Osteoblast (primary cell): ENCODE data around the gene SPIRE1. TPM values are rescaled to one million over a fixed set of nuclear protein-coding genes. Genes with fewer than 3 reads are reported as not detected.

Experiments used
- DNase-seq: peaks from one replicate; pipeline ENCODE4 v3.0.0; 2011; ENCODE audit warnings: low spot score, mixed read lengths; ENCODE audit not compliant: insufficient read length; ENCODE audit errors: missing footprints
- H2AFZ ChIP-seq: 2 replicates; pipeline ENCODE4 v1.6.0; 2011; ENCODE audit warnings: mild to moderate bottlenecking, low read length
- H3K27ac ChIP-seq: 2 replicates; pipeline ENCODE4 v1.5.1; 2011; ENCODE audit warnings: mild to moderate bottlenecking, low read depth, low read length, moderate library complexity
- H3K27me3 ChIP-seq: 2 replicates; pipeline ENCODE4 v1.6.0; 2012; ENCODE audit warnings: mild to moderate bottlenecking, control low read depth, inconsistent platforms, low read length, moderate library complexity; ENCODE audit not compliant: insufficient read depth
- H3K36me3 ChIP-seq: 2 replicates; pipeline ENCODE4 v1.5.1; 2011; ENCODE audit warnings: mild to moderate bottlenecking, low read length, control low read depth, moderate library complexity; ENCODE audit not compliant: insufficient read depth
- H3K4me1 ChIP-seq: 2 replicates; pipeline ENCODE4 v1.5.1; 2011; ENCODE audit warnings: mild to moderate bottlenecking, low read length, control low read depth, moderate library complexity; ENCODE audit not compliant: insufficient read depth
- H3K4me2 ChIP-seq: 2 replicates; pipeline ENCODE4 v1.6.0; 2011; ENCODE audit warnings: mild to moderate bottlenecking, low read length; ENCODE audit not compliant: insufficient read depth
- H3K4me3 ChIP-seq: fragments of 200-600 bp; sonication (generic); 3 replicates; pipeline ENCODE4 v1.5.1; 2012; ENCODE audit warnings: mild to moderate bottlenecking, low read length, inconsistent platforms; ENCODE audit not compliant: insufficient read depth
- H3K79me2 ChIP-seq: 2 replicates; pipeline ENCODE4 v1.6.0; 2012; ENCODE audit warnings: mild to moderate bottlenecking, low read length, control low read depth, inconsistent platforms; ENCODE audit not compliant: insufficient read depth
- H3K9me3 ChIP-seq: 2 replicates; pipeline ENCODE4 v1.5.1; 2011; ENCODE audit warnings: low read depth, low read length, control low read depth
- H4K20me1 ChIP-seq: 2 replicates; pipeline ENCODE4 v1.6.0; 2012; ENCODE audit warnings: mild to moderate bottlenecking, low read length, control low read depth; ENCODE audit not compliant: insufficient read depth
- total RNA-seq: library from RNA; depleted of rRNA; stranded (reverse); fragments of >200 nt; gene quantifications from 2 replicates; pipeline ENCODE4 v1.2.3, GENCODE V29; 2012
- TF ChIP-seq, protein P1 (sequence below): IDR thresholded peaks from 2 replicates; pipeline ENCODE4 v1.5.1; 2011; ENCODE audit warnings: mild to moderate bottlenecking, low read depth, low read length, moderate library complexity; ENCODE audit errors: extremely low read depth

The SPIRE1 gene
- total RNA-seq, 1 donor = 64.4 TPM

DNA sequence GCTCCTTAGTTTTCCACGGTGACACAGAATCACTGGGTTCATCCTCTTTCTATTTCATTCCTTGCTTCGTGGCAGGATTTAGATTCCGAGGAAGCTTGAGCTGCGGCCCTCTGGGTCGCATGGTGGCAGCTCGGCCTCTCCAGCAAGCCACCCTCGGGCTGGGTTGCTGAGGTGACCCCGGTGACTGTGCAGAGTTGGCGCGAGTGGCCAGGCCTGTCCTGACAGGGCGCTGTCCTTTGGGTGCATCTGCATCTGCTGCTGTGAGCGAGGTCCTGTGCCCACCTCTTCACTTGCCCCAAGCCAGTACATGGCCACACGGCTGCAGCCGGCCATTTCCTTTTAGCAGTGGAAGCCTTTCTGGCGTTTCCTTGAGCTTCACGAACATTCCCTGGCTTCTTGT lies 228.4 kb downstream of the SPIRE1 start:
- Histone ChIP-seq H3K27ac (no peak overlapping the region), H3K79me2 (no peaks in the 10 kb centered on the region), H2AFZ (no peak overlapping the region), H3K4me3 (no peak overlapping the region), H3K36me3 (peaks cover 46% of the 10 kb centered on the region), H3K9me3 (no peaks in the 10 kb centered on the region), H3K4me1 (no peaks in the 10 kb centered on the region), H3K27me3 (no peaks in the 10 kb centered on the region), H3K4me2 (no peak overlapping the region), H4K20me1 (no peaks in the 10 kb centered on the region)
- no peak for DNase-seq
- TF ChIP-seq, protein P1, sequence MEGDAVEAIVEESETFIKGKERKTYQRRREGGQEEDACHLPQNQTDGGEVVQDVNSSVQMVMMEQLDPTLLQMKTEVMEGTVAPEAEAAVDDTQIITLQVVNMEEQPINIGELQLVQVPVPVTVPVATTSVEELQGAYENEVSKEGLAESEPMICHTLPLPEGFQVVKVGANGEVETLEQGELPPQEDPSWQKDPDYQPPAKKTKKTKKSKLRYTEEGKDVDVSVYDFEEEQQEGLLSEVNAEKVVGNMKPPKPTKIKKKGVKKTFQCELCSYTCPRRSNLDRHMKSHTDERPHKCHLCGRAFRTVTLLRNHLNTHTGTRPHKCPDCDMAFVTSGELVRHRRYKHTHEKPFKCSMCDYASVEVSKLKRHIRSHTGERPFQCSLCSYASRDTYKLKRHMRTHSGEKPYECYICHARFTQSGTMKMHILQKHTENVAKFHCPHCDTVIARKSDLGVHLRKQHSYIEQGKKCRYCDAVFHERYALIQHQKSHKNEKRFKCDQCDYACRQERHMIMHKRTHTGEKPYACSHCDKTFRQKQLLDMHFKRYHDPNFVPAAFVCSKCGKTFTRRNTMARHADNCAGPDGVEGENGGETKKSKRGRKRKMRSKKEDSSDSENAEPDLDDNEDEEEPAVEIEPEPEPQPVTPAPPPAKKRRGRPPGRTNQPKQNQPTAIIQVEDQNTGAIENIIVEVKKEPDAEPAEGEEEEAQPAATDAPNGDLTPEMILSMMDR = no peak

DNA sequence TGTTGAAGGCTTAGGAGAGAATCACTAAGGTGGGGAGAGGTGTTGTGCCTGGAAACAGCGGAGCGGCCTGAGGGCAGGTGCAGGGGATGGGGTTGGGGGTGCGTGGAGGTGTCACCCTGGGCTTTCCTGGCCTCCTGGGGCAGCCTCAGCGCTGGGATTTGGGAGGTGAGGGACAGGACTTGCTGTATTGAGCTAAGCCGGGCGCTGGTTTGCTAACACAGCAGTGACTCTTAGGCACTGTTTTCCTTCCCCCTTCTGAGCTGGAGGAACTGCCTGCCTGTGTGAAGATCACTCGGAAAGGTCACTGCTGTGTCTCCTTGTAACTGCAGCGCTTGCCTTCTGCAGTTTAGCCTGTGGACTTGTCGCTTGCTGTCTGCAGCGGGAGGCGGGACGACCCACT lies 229.0 kb downstream of the SPIRE1 start:
- Histone ChIP-seq H3K79me2 (no peaks in the 10 kb centered on the region), H3K4me3 (no peak overlapping the region), H3K36me3 (peaks cover 49% of the 10 kb centered on the region), H3K9me3 (no peaks in the 10 kb centered on the region), H2AFZ (no peak overlapping the region), H3K4me1 (no peaks in the 10 kb centered on the region), H4K20me1 (no peaks in the 10 kb centered on the region), H3K4me2 (no peak overlapping the region), H3K27me3 (no peaks in the 10 kb centered on the region), H3K27ac (no peak overlapping the region)
- no peak for DNase-seq
- TF ChIP-seq, protein P1 = no peak

- H3K4me3 ChIP-seq = no peak overlapping the region
- no peak for DNase-seq
- no peaks in the 10 kb centered on the region for H4K20me1 ChIP-seq
- no peaks in the 10 kb centered on the region for H3K9me3 ChIP-seq
- H3K4me2 ChIP-seq = no peak overlapping the region
- no peak overlapping the region for H3K27ac ChIP-seq
- peaks cover 43% of the 10 kb centered on the region for H3K36me3 ChIP-seq
- TF ChIP-seq, protein P1 = no peak
- no peaks in the 10 kb centered on the region for H3K4me1 ChIP-seq
- no peaks in the 10 kb centered on the region for H3K27me3 ChIP-seq
- H2AFZ ChIP-seq = no peak overlapping the region
- no peaks in the 10 kb centered on the region for H3K79me2 ChIP-seq
Measured at GRCh38 chr18:12426924-12427323, 231.0 kb downstream of the SPIRE1 start.

DNA sequence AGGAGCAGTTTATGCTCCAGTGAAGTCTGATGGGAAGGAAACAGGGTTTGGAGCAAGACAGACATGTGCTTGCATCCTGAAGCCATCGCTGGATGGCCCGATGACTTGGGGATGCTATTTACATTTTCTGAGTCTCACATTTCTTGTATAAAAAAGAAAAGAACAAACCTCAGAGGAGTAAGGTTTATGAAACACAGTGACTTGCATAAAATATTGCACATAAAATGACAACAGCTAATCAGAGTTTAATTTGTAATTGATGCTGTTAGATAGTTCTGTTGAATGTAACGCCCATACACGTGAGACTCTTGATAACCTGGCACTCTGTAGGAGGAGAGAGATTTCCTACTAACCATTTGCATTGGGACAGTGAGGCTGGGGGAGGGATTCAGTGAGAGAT lies 233.7 kb downstream of the SPIRE1 start:
- peaks cover 4% of the 10 kb centered on the region for H3K4me1 ChIP-seq
- H4K20me1 ChIP-seq = no peaks in the 10 kb centered on the region
- no peaks in the 10 kb centered on the region for H3K9me3 ChIP-seq
- H2AFZ ChIP-seq = no peak overlapping the region
- TF ChIP-seq, protein P1 = no peak
- H3K36me3 ChIP-seq = peaks cover 31% of the 10 kb centered on the region
- H3K27me3 ChIP-seq = no peaks in the 10 kb centered on the region
- H3K4me2 ChIP-seq = no peak overlapping the region
- H3K27ac ChIP-seq = no peak overlapping the region
- H3K79me2 ChIP-seq = peaks cover 5% of the 10 kb centered on the region
- DNase-seq = no peak
- H3K4me3 ChIP-seq = no peak overlapping the region
